ENCODE data around the gene GOLT1A. TPM values are rescaled to one million over a fixed set of nuclear protein-coding genes. Genes with fewer than 3 reads are reported as not detected.

GOLT1A gene
- total RNA-seq, 2 donors from 2014 or later, result 6.7 to 13.6 TPM

DNA sequence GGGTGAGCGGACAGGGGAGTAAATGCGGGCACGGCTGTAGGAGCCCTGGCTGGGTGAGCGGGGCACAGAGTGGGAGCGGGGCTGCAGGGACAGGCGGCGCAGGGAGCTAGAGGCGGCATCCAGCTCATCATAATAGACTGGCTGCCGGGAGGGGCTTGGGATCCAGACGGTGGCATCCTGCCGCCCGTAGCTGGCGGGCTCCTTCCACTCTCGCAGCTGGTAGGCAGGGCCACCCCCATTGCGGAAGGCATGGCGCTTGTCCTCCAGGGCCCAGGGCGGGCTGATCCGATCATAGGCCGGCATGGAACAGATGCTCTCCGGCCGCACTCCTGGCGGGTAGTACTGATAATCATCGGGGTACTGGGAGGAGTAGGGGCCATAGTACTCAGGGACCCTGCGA, 43.7 kb upstream of the GOLT1A start:
- intact Hi-C loops (cut with DNase I), result no loop called here
- peaks cover 4% of the 10 kb centered on the region for H3K4me1 ChIP-seq
- no peaks in the 10 kb centered on the region for H3K27me3 ChIP-seq
- no peak overlapping the region for H3K27ac ChIP-seq
- no peak for DNase-seq
- H3K9me3 ChIP-seq, result no peaks in the 10 kb centered on the region
- peaks cover 11% of the 10 kb centered on the region for H3K36me3 ChIP-seq
- no peak overlapping the region for H3K4me3 ChIP-seq
- no peak overlapping the region for H3K9ac ChIP-seq (ENCODE audit: low read depth in 2 of 2, low read length in 2 of 2)
- TF ChIP-seq, protein P1, sequence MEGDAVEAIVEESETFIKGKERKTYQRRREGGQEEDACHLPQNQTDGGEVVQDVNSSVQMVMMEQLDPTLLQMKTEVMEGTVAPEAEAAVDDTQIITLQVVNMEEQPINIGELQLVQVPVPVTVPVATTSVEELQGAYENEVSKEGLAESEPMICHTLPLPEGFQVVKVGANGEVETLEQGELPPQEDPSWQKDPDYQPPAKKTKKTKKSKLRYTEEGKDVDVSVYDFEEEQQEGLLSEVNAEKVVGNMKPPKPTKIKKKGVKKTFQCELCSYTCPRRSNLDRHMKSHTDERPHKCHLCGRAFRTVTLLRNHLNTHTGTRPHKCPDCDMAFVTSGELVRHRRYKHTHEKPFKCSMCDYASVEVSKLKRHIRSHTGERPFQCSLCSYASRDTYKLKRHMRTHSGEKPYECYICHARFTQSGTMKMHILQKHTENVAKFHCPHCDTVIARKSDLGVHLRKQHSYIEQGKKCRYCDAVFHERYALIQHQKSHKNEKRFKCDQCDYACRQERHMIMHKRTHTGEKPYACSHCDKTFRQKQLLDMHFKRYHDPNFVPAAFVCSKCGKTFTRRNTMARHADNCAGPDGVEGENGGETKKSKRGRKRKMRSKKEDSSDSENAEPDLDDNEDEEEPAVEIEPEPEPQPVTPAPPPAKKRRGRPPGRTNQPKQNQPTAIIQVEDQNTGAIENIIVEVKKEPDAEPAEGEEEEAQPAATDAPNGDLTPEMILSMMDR (IDR thresholded peaks at IDR 0.05), result no peak

DNA sequence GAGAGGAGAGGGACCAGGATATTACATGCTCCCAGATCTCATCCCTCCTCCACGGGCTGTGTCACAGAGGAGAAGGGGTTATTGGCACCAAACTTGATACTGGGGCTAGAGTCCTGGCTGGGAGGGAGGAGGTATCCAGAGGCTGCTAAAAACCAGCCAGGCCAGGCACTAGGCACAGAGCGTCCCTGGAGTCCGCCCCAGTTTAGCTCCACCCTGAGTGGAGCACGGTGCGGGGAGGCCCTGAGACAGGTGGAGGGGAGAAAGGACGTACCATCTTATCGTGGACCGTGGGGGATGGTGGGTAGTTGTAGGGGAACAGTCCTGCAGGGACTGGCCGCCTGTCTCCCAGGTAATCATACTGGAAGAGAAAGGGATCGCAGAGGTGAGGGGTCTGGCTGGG, 42.7 kb upstream of the GOLT1A start:
- TF ChIP-seq, protein P1 (IDR thresholded peaks at IDR 0.05), result no peak
- DNase-seq, result no peak
- peaks cover 4% of the 10 kb centered on the region for H3K4me1 ChIP-seq
- H3K4me3 ChIP-seq, result no peak overlapping the region
- H3K9me3 ChIP-seq, result no peaks in the 10 kb centered on the region
- H3K27ac ChIP-seq, result no peak overlapping the region
- no peaks in the 10 kb centered on the region for H3K27me3 ChIP-seq
- intact Hi-C loops (cut with DNase I), result no loop called here
- H3K9ac ChIP-seq (ENCODE audit: low read depth in 2 of 2, low read length in 2 of 2), result no peak overlapping the region
- peaks cover 11% of the 10 kb centered on the region for H3K36me3 ChIP-seq

DNA sequence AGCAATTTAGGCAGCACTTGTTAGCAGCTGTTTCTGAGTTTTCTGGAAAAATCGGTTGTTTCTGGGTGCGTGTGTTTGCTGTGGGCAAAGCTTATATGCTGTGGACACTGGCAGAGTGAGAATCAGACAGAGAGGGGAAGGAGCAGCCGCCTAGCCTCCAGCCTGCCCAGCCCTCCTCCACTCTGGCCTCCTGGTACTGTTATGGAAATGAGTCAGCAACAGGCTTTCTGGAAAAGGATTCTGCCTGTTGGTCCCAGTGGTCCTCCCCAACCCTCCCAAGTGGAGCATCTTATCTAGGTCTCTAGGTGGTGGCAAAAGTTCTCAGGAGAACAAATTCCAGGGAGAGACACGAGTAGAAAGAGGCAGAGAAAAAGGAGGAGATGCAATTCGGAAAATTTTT, 42.2 kb upstream of the GOLT1A start:
- Histone ChIP-seq H3K4me3 (no peak overlapping the region), H3K36me3 (peaks cover 8% of the 10 kb centered on the region), H3K4me1 (peaks cover 4% of the 10 kb centered on the region), H3K27me3 (no peaks in the 10 kb centered on the region), H3K9me3 (no peaks in the 10 kb centered on the region), H3K27ac (no peak overlapping the region), H3K9ac (ENCODE audit: low read depth in 2 of 2, low read length in 2 of 2) (no peak overlapping the region)
- no peak for DNase-seq
- intact Hi-C loops (cut with DNase I), result no loop called here
- TF ChIP-seq, protein P1 (IDR thresholded peaks at IDR 0.05), result no peak

DNA sequence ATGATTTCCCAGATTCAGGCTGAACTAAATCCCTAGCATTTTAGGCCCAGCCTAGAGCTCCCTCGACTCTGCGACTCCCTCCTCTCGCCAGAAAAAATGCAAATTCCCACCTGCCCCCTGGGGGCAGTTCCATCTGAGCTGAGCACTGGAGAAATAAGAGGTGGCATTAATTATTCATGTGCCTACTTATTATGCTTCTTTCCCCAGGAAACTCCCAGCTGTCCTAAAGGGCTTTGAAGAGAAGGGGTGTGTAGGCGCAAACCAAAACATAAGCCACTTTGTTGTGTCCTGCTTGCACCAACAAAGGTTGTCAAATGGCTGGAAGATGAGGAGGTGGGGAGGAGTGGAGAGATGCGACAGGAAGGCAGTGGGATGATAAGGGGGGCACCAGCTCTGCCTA, 41.4 kb upstream of the GOLT1A start:
- no peak for DNase-seq
- no peak overlapping the region for H3K9ac ChIP-seq (ENCODE audit: low read depth in 2 of 2, low read length in 2 of 2)
- no peak overlapping the region for H3K4me3 ChIP-seq
- H3K4me1 ChIP-seq, result peaks cover 4% of the 10 kb centered on the region
- H3K36me3 ChIP-seq, result peaks cover 8% of the 10 kb centered on the region
- H3K27me3 ChIP-seq, result no peaks in the 10 kb centered on the region
- no peaks in the 10 kb centered on the region for H3K9me3 ChIP-seq
- H3K27ac ChIP-seq, result no peak overlapping the region
- TF ChIP-seq, protein P1 (IDR thresholded peaks at IDR 0.05), result no peak
- intact Hi-C loops (cut with DNase I), result no loop called here

DNA sequence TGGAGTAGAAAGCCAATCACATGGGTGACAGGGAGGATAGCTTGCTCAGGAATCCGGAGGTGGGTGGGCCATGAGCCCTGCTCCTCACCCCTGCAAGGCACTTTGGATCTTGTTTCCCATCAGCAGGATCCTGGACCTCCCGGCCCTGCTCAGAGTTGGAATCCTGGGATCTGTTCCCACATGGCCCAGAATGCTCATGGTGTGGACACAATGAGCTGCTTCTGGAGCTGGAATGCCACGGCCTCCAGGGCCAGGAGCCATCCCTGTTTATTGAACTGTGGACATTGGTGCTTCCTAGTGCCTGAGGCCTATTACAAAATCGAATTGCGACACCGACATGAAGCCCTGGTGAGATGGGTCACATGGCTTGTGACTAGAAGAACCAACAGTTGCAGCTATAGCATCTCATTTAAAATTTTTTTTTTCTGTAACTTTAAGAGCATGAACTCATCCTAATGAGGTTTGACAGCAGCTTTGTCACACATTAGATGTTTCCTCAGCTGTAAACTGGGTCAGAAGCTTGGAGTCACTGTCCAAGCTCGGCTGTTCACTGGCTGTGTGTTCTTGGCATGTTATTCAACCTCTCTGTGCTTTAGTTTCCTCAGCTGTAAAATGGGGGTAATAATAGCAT, 40.4 kb upstream of the GOLT1A start:
- Histone ChIP-seq H3K36me3 (peaks cover 8% of the 10 kb centered on the region), H3K4me3 (no peak overlapping the region), H3K4me1 (peaks cover 4% of the 10 kb centered on the region), H3K27ac (no peak overlapping the region), H3K9ac (ENCODE audit: low read depth in 2 of 2, low read length in 2 of 2) (no peak overlapping the region), H3K9me3 (no peaks in the 10 kb centered on the region), H3K27me3 (no peaks in the 10 kb centered on the region)
- DNase-seq, result peak; percentile 42
- intact Hi-C loops (cut with DNase I), result no loop called here
- TF ChIP-seq, protein P1 (IDR thresholded peaks at IDR 0.05), result no peak

Measured in colonic mucosa (tissue), 4 donors.